Trophoblast cell (in vitro differentiated cells and primary cell): Measurements from ENCODE around the gene PPP1R1B.

ENCODE experiments used
- DNase-seq, 2 donors: peaks; one replicate each; pipeline ENCODE4 v3.0.0-alpha.2; 2016
- H2AFZ ChIP-seq: 2 replicates; pipeline ENCODE4 v1.6.1; 2013; ENCODE audit warnings: low read length, moderate library complexity, mild to moderate bottlenecking; ENCODE audit not compliant: insufficient read depth, poor library complexity
- H2AK5ac ChIP-seq: 2 replicates; pipeline ENCODE4 v1.6.1; 2013; ENCODE audit warnings: mild to moderate bottlenecking, low read length
- H2BK120ac ChIP-seq: 2 replicates; pipeline ENCODE4 v1.6.1; 2013; ENCODE audit warnings: low read length, mild to moderate bottlenecking, moderate library complexity; ENCODE audit not compliant: insufficient read depth, poor library complexity
- H2BK12ac ChIP-seq: 2 replicates; pipeline ENCODE4 v1.6.1; 2013; ENCODE audit warnings: mild to moderate bottlenecking, low read length, moderate library complexity
- H2BK5ac ChIP-seq: 2 replicates; pipeline ENCODE4 v1.6.1; 2013; ENCODE audit warnings: low read length, low read depth, moderate library complexity, mild to moderate bottlenecking; ENCODE audit not compliant: poor library complexity
- H3K14ac ChIP-seq: 2 replicates; pipeline ENCODE4 v1.6.1; 2013; ENCODE audit warnings: mild to moderate bottlenecking, low read length
- H3K18ac ChIP-seq: 2 replicates; pipeline ENCODE4 v1.6.1; 2013; ENCODE audit warnings: mild to moderate bottlenecking, low read length
- H3K23ac ChIP-seq: 2 replicates; pipeline ENCODE4 v1.6.1; 2013; ENCODE audit warnings: low read length
- H3K27ac ChIP-seq: 2 replicates; pipeline ENCODE4 v1.5.1; 2013; ENCODE audit warnings: low read depth, mild to moderate bottlenecking, inconsistent platforms, low read length, moderate library complexity
- H3K27me3 ChIP-seq: 2 replicates; pipeline ENCODE4 v1.6.1; 2013; ENCODE audit warnings: inconsistent platforms, mild to moderate bottlenecking, low read length, moderate library complexity; ENCODE audit not compliant: insufficient read depth
- H3K36me3 ChIP-seq, 2 experiments: 1 replicate in 1 of 2; 2 replicates in 1 of 2; pipeline ENCODE4 v1.6.1; 2013; ENCODE audit warnings: low read length in 2 of 2, mild to moderate bottlenecking in 2 of 2, moderate library complexity in 1 of 2; ENCODE audit not compliant: insufficient read depth in 2 of 2, control insufficient read depth in 1 of 2
- H3K4ac ChIP-seq: 2 replicates; pipeline ENCODE4 v1.6.1; 2013; ENCODE audit warnings: low read depth, mild to moderate bottlenecking, low read length, moderate library complexity
- H3K4me1 ChIP-seq, 2 experiments: 1 replicate in 1 of 2; 2 replicates in 1 of 2; pipeline ENCODE4 v1.6.1; 2013; ENCODE audit warnings: low read length in 2 of 2, mild to moderate bottlenecking in 2 of 2, moderate library complexity in 1 of 2; ENCODE audit not compliant: insufficient read depth in 2 of 2, control insufficient read depth in 1 of 2
- H3K4me2 ChIP-seq: 2 replicates; pipeline ENCODE4 v1.6.1; 2013; ENCODE audit warnings: inconsistent platforms, mild to moderate bottlenecking, low read length, moderate library complexity
- H3K4me3 ChIP-seq: 2 replicates; pipeline ENCODE4 v1.5.1; 2013; ENCODE audit warnings: mild to moderate bottlenecking, low read depth, low read length, inconsistent platforms
- H3K79me1 ChIP-seq: one replicate; pipeline ENCODE4 v1.6.1; 2013; ENCODE audit warnings: low read length
- H3K79me2 ChIP-seq: 2 replicates; pipeline ENCODE4 v1.6.1; 2013; ENCODE audit warnings: low read length, mild to moderate bottlenecking; ENCODE audit not compliant: control insufficient read depth, insufficient read depth, poor library complexity
- H3K9ac ChIP-seq: 2 replicates; pipeline ENCODE4 v1.6.1; 2013; ENCODE audit warnings: mild to moderate bottlenecking, low read length
- H3K9me3 ChIP-seq: 2 replicates; pipeline ENCODE4 v1.6.1; 2013; ENCODE audit warnings: low read depth, mild to moderate bottlenecking, control low read depth, inconsistent platforms, low read length; ENCODE audit not compliant: insufficient read depth
- H4K12ac ChIP-seq: 2 replicates; pipeline ENCODE4 v1.6.1; 2013; ENCODE audit warnings: low read depth, mild to moderate bottlenecking, low read length, moderate library complexity
- H4K8ac ChIP-seq: 2 replicates; pipeline ENCODE4 v1.6.1; 2013; ENCODE audit warnings: low read depth, mild to moderate bottlenecking, low read length, moderate library complexity
- H4K91ac ChIP-seq: one replicate; pipeline ENCODE4 v1.6.1; 2013; ENCODE audit warnings: low read depth, mild to moderate bottlenecking, low read length, moderate library complexity
- WGBS: extraction: QIAGEN DNeasy Blood & Tissue Kit; methylation state at CpG from one replicate; pipeline ENCODE4 v1.1.7; 2013; ENCODE audit warnings: missing lambda C conversion rate; ENCODE audit not compliant: insufficient read length, insufficient coverage; ENCODE audit errors: extremely low coverage; 5-methylcytosine and 5-hydroxymethylcytosine counted together

The PPP1R1B gene

GRCh38 chr17:39651923-39652586 lies 25.3 kb downstream of the PPP1R1B start:
- H3K9me3 ChIP-seq: no peaks in the 10 kb centered on the region
- no peak overlapping the region for H3K9ac ChIP-seq
- H4K8ac ChIP-seq: no peak overlapping the region
- no peak for DNase-seq
- peaks cover 4 to 8% of the 10 kb centered on the region in 2 experiments for H3K4me1 ChIP-seq
- no peaks in the 10 kb centered on the region for H3K79me1 ChIP-seq
- no peak overlapping the region for H2BK120ac ChIP-seq
- peaks cover 2 to 9% of the 10 kb centered on the region in 2 experiments for H3K36me3 ChIP-seq
- no peak overlapping the region for H2AK5ac ChIP-seq
- H3K18ac ChIP-seq: no peak overlapping the region
- H3K27me3 ChIP-seq: no peaks in the 10 kb centered on the region
- no peak overlapping the region for H2AFZ ChIP-seq
- no peak overlapping the region for H4K12ac ChIP-seq
- H4K91ac ChIP-seq: no peak overlapping the region
- no CpG with 5 or more reads among the region's 8 CpGs for WGBS
- H3K4me3 ChIP-seq: no peak overlapping the region
- no peaks in the 10 kb centered on the region for H3K79me2 ChIP-seq
- H3K23ac ChIP-seq: no peak overlapping the region
- H2BK5ac ChIP-seq: no peak overlapping the region
- no peak overlapping the region for H3K4ac ChIP-seq
- no peak overlapping the region for H3K27ac ChIP-seq
- no peak overlapping the region for H3K14ac ChIP-seq
- H2BK12ac ChIP-seq: no peak overlapping the region
- no peak overlapping the region for H3K4me2 ChIP-seq

- Histone ChIP-seq H4K91ac (no peak overlapping the region), H3K36me3 (peaks cover 5 to 9% of the 10 kb centered on the region in 2 experiments), H3K23ac (no peak overlapping the region), H3K4ac (no peak overlapping the region), H3K4me2 (no peak overlapping the region), H3K79me2 (no peaks in the 10 kb centered on the region), H2BK12ac (no peak overlapping the region), H3K9me3 (no peaks in the 10 kb centered on the region), H3K4me1 (peaks cover 4 to 8% of the 10 kb centered on the region in 2 experiments), H4K12ac (no peak overlapping the region), H3K27ac (no peak overlapping the region), H2AK5ac (no peak overlapping the region), H4K8ac (no peak overlapping the region), H3K18ac (no peak overlapping the region), H3K79me1 (no peaks in the 10 kb centered on the region), H3K14ac (no peak overlapping the region), H2BK120ac (no peak overlapping the region), H3K9ac (no peak overlapping the region), H2BK5ac (no peak overlapping the region), H3K27me3 (no peaks in the 10 kb centered on the region), H3K4me3 (no peak overlapping the region), H2AFZ (no peak overlapping the region)
- no CpG with 5 or more reads among the region's 7 CpGs for WGBS
- DNase-seq: no peak
Observed at GRCh38 chr17:39652587-39653315, 26.0 kb downstream of the PPP1R1B start.

- Histone ChIP-seq H3K14ac (no peak overlapping the region), H2BK120ac (no peak overlapping the region), H3K4me1 (peaks cover 4 to 8% of the 10 kb centered on the region in 2 experiments), H3K18ac (no peak overlapping the region), H3K79me2 (no peaks in the 10 kb centered on the region), H2AFZ (no peak overlapping the region), H3K4me3 (no peak overlapping the region), H4K91ac (no peak overlapping the region), H3K9me3 (no peaks in the 10 kb centered on the region), H3K4ac (no peak overlapping the region), H4K12ac (no peak overlapping the region), H4K8ac (no peak overlapping the region), H3K36me3 (peaks cover 9 to 14% of the 10 kb centered on the region in 2 experiments), H3K79me1 (no peaks in the 10 kb centered on the region), H2BK5ac (no peak overlapping the region), H3K9ac (no peak overlapping the region), H3K27me3 (no peaks in the 10 kb centered on the region), H3K27ac (no peak overlapping the region), H2AK5ac (no peak overlapping the region), H2BK12ac (no peak overlapping the region), H3K23ac (no peak overlapping the region), H3K4me2 (no peak overlapping the region)
- no peak for DNase-seq
- no CpG with 5 or more reads among the region's 12 CpGs for WGBS
Observed at GRCh38 chr17:39653316-39653661, 26.5 kb downstream of the PPP1R1B start.

- Histone ChIP-seq H3K18ac (no peak overlapping the region), H3K14ac (no peak overlapping the region), H3K9me3 (no peaks in the 10 kb centered on the region), H4K91ac (no peak overlapping the region), H3K4ac (no peak overlapping the region), H2AFZ (no peak overlapping the region), H3K27me3 (no peaks in the 10 kb centered on the region), H3K4me1 (peaks cover 4 to 8% of the 10 kb centered on the region in 2 experiments), H2AK5ac (no peak overlapping the region), H3K9ac (no peak overlapping the region), H3K36me3 (peaks cover 10 to 18% of the 10 kb centered on the region in 2 experiments), H3K4me2 (no peak overlapping the region), H2BK12ac (no peak overlapping the region), H2BK120ac (no peak overlapping the region), H4K8ac (no peak overlapping the region), H2BK5ac (no peak overlapping the region), H3K79me1 (no peaks in the 10 kb centered on the region), H4K12ac (no peak overlapping the region), H3K23ac (no peak overlapping the region), H3K4me3 (no peak overlapping the region), H3K79me2 (no peaks in the 10 kb centered on the region), H3K27ac (no peak overlapping the region)
- no CpG with 5 or more reads among the region's 14 CpGs for WGBS
- peak in 1 of 2 donors; percentile 70 for DNase-seq
Observed at GRCh38 chr17:39653662-39654331, 27.0 kb downstream of the PPP1R1B start.
